ENCODE measurements around the gene PRM2.

GRCh38 chr16:11249233-11250061 is 26.8 kb downstream of the PRM2 start:
- no peak for TF ChIP-seq EP300 (IDR thresholded peaks at IDR 0.05; ENCODE audit: borderline replicate concordance in 1 of 2, low read depth in 2 of 2, low read length in 2 of 2)
- TF ChIP-seq, protein P1, sequence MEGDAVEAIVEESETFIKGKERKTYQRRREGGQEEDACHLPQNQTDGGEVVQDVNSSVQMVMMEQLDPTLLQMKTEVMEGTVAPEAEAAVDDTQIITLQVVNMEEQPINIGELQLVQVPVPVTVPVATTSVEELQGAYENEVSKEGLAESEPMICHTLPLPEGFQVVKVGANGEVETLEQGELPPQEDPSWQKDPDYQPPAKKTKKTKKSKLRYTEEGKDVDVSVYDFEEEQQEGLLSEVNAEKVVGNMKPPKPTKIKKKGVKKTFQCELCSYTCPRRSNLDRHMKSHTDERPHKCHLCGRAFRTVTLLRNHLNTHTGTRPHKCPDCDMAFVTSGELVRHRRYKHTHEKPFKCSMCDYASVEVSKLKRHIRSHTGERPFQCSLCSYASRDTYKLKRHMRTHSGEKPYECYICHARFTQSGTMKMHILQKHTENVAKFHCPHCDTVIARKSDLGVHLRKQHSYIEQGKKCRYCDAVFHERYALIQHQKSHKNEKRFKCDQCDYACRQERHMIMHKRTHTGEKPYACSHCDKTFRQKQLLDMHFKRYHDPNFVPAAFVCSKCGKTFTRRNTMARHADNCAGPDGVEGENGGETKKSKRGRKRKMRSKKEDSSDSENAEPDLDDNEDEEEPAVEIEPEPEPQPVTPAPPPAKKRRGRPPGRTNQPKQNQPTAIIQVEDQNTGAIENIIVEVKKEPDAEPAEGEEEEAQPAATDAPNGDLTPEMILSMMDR (IDR thresholded peaks at IDR 0.05; ENCODE audit: control extremely low read depth in 1 of 3, insufficient read depth in 1 of 3, low read depth in 1 of 3, low read length in 3 of 3), result no peak
- TF ChIP-seq, protein P2, sequence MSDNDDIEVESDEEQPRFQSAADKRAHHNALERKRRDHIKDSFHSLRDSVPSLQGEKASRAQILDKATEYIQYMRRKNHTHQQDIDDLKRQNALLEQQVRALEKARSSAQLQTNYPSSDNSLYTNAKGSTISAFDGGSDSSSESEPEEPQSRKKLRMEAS (IDR thresholded peaks at IDR 0.05), result no peak
- no peak for TF ChIP-seq JUN (IDR thresholded peaks at IDR 0.05; ENCODE audit: low read depth, low read length)
- TF ChIP-seq CEBPB (IDR thresholded peaks at IDR 0.05; ENCODE audit: low read depth, low read length), result no peak
- no peak for TF ChIP-seq RAD21 (IDR thresholded peaks at IDR 0.05 in 1 of 2, conservative IDR thresholded peaks at IDR 0.05 in 1 of 2; ENCODE audit: low read depth in 2 of 2, low read length in 2 of 2)
- TF ChIP-seq HDAC2 (IDR thresholded peaks at IDR 0.05; ENCODE audit: borderline replicate concordance in 1 of 2, low read depth in 2 of 2, low read length in 2 of 2), result no peak
- TF ChIP-seq CREB1 (IDR thresholded peaks at IDR 0.05), result no peak
- TF ChIP-seq USF2 (IDR thresholded peaks at IDR 0.05; ENCODE audit: low read length), result no peak

Data from H1 (cell line).